ENCODE results near the gene ZIC1.

The ZIC1 gene

DNA sequence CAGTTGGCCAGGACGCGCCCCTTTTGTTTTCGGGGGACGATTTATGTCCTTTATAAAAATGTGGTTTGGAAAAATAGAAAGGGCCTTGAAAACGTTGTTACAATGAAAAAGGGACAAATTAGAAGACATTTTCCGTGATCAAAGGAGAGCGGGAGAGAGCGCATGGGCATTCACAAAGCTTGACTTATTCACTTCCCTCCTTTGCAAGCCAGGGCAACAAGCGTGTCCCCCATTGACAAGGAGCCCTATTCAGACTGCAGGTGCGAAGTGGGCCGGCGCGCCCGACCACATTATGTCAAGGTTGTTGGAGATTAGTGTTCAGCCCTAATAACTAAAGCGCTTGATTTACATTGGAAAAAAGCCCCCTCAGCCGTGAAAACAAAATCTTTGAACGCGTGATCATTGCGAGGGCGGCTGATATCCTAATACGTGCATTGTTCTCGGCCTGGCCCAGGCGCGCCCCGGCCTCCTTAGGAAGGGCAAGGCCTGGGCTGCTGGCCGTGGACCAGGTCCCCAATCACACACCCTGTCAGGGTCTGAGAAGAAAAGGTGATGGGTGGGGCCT lies 28.7 kb upstream of the ZIC1 start:
- DNase-seq (ENCODE audit: low read depth), result no peak

DNA sequence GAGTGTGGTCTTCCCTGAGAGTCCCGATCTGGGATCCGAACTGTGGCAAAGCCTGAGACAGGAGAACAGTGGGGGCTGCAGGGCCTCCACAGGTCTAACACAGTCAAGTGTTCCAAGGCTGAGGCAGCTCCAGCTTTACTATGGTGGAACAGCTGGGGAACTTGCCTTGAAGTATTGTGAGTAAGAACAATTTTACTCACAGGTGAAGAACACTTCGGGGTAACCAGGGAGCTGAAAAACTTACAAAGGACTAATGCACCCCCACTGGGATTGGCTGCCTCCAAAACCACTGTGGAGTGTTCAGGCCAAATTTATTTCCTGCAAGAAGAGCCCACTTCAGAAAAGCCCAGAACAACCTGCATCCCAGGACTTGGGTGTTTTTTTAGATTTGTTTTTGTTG lies 28.2 kb upstream of the ZIC1 start:
- no peak for DNase-seq (ENCODE audit: low read depth)

DNA sequence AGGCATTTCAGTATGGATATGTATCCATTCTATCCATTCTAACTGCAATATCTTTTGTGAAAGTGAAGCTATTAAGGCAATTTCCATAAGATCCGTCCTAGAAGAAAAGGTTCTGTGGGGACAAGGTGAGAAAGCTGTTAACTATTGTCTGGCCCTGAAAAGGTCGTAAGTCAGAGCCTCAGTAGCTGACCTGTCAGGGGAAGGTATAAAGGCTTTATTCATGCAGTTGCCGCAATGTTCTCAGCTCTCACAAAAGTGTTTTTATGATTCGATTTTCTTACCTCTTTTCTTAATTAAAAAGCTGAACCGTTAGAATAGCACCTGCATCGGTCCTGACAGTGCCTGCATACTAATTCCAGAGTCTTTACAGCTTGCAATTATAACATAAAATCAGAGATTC lies 27.6 kb upstream of the ZIC1 start:
- DNase-seq (ENCODE audit: low read depth), result no peak

DNA sequence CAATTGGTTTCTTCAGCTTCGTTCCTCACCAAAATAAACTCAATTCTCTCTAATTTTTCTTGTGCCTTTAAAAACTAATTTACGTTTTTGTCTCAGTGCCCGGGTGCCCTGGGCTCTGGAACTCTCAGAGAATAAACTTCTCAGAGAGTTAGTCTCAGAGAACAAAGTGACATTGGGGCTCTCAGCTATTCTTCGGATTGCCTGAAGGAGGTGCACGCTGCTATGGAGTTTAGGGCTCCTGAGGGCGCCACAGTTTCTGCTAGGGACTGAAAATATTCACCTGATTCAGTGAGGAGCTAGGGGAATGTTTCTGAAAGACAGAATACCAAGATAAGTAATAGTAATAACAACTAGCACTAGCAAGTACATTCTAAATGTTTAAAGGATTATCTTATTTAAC lies 25.5 kb upstream of the ZIC1 start:
- DNase-seq (ENCODE audit: low read depth), result no peak

DNA sequence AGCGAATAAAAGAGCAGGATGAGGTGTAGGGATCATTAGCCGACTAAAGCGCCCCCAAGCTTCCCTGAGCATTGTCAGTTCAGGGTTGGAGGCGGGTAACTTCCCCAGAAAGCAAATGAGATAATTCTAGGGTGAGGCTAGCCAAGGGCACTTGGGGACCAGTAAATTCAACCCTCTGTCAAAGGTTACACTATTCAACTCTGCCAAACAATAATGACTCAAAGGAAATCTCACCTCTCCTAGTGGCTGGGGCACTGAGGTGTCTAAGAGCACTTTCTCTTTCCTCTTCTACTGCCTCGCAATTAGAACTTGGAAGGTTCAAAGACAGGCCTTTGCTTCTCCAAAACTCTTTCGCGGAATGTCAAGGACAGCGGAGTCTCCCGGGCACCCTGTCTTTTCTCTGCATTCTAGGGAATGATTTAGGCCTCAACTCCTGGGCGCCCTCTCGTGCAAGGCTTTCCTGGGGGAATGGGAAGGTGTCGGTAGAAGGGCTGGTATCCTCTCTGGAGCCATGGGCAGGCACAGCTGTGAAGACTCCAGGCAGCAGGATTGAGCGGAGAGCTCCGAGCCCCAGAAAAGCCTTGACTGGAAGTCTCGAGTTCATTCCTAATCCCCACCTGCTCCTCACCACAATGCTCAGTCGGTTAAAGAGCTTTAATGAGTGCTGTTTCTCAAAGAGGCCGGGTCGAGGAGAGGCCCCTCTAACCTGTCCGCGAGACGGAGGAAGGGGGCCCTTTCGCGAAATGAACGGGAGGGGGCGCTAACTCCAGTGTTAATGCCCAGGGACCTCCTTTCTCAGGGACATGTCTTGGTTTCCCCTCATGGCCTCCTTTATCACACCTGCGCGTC lies 24.7 kb upstream of the ZIC1 start:
- no peak for DNase-seq (ENCODE audit: low read depth)

DNA sequence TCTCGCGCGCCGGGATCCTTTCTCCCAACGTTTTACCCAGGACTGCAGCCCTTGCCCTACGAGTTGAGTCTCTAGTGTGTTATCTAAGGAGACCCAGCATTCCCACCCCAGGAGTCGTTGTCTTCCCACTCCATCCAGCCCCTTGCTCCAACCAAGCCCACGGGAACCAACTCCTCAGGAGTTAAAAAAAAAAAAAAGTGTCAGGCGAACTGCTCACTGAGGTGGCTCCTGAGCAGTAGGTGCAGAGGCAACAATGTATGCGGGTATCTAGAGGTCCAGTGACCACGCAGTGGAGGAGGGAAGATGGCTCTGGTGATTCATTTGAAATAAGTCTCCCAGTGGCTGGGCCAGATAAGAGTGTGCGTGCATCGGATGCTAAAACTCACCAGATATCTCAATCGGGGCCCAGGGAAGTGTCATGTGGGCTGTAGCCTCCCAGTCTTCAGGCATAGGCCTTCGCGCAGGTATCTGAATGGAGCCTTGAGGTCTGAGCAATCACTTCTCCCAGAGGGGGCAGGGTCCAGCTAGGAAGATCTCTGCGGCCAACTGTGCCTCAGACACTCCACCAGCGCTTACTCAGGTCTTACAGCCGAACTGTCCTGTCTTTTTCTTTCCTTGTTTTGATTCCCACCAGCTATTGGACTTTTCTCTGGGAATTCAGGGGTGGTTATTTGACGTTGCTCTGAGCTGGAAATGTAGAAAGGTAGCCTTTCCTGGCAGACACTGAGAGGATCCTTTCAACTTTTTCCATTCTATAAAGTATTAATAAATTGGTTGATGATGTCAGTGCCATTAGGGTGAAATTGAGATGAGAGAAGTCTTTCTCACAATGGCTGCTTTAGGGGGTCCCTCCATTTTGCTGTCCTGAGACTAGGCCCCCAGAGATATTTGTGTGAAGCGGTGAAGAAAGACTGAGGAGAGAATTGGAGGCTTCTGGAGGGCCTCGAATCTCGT lies 23.8 kb upstream of the ZIC1 start:
- DNase-seq (ENCODE audit: low read depth), result no peak

DNA sequence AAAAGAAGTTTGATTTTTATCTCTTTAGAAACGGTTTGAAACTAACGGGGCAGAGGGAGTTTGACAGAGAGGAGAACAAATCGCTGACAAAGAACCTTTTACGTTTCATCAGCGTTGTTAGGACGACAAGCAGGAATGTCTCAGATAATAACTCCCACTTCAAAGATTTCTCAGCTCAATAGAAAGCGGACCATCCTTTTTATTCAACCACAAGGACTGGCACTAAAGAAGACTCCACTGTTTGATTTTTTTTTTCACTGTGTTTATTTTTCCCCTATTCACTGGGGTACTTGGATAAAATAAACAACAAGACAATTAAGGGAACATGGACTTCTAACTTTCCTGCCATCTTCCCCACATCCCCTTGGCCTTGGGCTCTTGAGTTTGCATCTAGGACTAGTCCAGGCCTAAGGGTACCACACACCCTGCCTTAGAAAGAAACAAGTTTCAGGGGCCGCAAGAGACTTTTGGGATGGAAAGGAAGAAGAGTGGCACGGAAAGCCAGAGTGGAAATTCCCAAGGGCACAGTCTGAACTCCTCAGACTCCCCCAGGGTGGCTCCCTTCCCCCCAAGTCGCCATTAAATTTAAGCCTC lies 21.8 kb upstream of the ZIC1 start:
- DNase-seq (ENCODE audit: low read depth), result no peak

DNA sequence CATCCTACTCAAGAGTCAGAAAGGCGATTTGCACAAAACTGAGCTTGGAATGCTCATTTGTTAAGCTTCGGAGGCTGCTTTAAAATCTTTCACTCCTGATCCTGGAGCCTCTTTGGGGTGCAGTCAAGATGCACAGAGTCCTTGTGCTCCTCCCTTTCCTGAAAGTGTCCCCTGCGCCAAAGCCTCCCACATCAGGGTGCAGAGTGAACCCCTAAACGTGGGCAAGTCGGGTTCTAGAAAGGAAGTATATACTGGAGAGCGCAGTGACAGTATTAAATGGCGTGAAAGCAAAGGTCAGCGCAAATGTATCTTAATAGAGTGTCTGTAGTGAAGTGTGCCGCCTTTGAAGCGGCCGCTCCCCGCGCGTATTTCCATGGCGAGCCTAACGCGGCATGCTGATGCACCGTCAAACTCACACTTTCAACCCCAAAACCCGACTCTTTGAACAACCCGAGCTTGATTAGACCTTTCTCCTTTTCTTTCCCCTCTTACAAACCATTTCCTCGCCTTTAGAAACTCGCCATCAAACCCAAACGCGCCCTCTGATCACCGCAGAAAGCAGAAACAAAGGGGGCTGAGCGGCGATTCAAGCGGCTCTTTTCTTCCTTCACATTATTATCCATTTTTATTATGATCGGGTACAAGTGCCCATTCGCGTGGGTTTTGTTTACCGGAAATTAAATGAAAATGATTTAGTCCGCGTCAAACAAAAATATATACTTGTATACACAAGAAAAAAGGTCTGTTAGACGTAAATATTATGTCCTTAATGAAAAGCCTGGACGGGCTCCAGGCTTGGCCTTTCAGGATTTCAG lies 21.1 kb upstream of the ZIC1 start:
- DNase-seq (ENCODE audit: low read depth), result no peak

DNA sequence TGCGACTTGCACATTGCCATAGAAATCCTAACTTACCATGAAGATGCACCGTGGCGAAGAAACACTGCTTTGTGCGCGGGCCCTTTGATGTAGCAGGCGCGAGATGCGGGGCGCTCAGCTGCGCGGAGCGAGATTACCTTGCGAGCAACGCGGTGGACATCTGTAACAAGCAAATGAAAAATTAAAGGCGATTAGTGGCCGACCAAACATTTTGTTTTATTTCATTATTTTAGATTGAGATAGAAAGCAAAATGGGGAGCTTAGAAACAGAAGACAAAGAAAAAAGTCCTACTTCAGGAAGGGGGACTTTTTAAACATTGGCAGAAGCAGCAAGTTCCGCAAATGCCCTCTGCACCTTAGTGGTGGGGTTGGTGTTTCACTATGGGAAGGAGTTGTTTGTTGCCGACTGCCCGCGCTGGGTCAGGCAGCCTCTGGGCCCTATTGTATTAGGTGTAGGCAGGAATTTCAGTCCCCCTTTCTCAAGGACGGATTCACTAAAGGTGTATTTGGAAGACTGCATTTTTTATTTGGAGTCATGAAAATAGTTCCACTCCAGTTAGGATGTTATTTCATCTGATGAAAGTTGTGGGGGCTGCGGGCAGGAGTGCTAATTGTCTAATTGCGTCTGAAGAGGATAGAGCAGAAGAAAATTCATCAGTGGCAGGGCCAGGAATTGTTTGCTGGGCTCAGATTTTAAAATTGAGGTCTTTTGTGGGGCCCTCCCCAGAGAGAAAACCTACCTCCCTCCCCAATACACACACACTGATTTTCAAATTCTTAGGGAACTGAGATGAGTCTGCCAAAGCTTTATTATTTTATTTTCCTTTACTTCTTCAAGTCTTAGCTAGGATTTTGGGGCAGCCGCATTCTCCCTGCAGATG lies 20.2 kb upstream of the ZIC1 start:
- no peak for DNase-seq (ENCODE audit: low read depth)

DNA sequence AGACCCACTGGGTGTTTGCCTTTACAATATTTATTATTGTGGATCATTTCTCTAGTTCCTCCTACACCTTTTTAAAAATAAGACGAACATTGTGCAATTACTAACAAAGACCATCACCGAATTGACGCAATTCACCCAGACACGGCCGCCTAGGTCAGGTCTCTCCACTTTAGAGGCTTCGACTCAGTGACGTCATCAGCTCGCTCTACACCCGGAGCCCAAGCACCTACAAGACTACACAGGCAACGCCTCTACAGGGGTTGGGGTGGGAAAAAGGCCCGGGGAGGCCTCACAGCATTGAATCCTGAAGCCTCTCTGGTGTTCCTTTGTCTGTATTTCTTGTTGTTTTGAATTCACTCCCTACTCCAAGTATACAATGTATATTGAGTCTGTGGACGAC lies 19.4 kb upstream of the ZIC1 start:
- no peak for DNase-seq (ENCODE audit: low read depth)

DNA sequence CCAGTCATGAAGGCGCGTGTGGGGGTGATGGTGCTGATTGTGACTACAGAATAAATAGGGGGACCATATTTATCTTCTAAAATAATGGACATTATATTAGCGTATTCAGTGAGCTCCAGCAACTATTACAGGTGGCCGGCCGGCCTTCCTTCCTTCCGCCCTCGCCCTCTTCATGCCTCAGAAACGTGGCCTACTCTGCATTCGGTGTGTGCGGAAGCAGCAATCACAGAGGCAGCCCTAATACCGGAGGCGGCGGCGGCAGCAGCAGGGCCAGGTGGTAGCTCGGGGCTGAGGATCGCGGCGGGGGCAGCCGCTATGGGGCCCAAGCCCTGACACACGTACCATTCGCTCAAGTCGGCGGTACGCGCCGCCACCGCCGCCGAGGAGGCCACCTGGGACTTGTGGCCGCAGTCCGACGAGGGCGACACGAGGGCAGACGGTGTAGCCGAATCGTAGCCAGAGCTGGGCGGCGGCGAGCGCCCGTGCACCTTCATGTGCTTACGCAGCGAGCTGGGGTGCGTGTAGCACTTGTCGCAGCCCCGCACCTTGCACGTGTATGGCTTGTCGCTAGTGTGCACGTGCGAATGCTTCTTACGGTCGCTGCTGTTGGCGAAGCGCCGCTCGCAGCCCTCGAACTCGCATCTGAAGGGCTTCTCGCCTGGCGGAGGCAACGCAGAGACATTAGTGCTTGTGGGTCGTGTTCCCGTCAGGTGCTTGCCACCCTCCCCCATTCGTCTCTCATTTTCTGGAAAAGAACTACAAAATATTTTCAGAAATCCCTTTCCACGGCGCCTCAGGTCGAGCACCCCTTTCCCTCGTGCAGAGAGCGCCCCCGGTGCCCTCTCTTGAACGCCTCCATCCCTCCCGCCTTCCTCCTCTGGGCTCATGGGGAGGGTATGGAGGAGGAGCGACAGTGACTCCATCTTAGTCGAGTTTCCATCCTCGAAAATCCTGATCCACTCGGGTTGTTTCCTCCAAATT lies 18.3 kb upstream of the ZIC1 start:
- no peak for DNase-seq (ENCODE audit: low read depth)

DNA sequence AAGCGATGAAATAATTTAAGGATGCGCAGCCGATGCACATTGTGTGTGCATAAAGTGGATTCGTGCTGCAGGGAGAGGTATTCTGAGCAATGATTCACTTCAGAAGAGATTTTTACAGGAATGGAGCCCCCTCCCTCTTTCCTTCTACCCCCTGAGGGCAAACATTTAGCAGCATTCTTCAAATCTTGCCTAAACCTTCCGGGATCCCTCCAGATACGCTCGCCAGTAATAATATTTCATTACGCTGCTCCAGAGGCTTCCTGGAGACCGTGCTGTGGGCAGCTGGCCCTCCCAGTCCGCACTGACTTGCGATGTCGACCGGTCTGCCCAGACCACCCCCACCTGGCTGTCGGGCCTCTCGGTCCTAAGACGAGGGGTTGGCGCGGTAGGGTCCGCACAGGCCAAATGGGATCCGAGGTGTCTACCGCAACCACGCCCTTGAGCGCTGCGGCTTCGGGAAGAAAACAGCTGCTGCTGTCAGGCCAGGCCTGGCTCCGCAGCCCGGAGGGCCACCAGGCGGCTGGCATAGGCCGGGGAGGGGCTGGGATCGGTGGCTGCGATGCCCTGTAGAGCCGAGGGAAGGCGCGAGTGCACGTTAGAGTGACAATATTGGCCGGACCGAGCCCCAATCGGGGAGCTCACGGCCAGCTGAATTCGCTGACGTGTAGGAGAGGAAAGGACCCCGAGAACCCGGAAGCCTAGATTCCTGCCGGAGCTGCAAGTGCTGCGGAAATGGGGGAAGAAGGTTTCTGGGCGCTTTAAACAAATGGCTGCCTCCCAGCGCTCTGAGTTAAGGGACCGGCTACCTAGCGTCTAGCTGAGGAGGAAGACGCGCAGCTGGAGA lies 17.2 kb upstream of the ZIC1 start:
- peak; percentile 93 for DNase-seq (ENCODE audit: low read depth)

DNA sequence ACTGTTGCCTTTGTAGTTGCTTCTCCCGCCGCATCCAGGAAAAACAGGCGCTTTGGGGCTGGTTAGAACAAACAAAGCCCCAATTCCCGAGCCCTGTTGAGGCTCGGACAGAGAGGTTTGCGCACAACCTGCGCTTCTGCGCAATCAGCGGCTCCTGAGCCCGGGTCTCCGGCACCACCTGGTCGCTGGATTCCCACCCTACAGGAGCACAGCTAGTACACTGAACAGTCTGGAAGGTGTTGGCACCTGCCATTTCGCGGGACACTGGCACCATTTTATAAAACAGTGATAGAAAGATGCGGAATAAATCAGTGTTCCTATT lies 16.6 kb upstream of the ZIC1 start:
- DNase-seq (ENCODE audit: low read depth), result no peak

DNA sequence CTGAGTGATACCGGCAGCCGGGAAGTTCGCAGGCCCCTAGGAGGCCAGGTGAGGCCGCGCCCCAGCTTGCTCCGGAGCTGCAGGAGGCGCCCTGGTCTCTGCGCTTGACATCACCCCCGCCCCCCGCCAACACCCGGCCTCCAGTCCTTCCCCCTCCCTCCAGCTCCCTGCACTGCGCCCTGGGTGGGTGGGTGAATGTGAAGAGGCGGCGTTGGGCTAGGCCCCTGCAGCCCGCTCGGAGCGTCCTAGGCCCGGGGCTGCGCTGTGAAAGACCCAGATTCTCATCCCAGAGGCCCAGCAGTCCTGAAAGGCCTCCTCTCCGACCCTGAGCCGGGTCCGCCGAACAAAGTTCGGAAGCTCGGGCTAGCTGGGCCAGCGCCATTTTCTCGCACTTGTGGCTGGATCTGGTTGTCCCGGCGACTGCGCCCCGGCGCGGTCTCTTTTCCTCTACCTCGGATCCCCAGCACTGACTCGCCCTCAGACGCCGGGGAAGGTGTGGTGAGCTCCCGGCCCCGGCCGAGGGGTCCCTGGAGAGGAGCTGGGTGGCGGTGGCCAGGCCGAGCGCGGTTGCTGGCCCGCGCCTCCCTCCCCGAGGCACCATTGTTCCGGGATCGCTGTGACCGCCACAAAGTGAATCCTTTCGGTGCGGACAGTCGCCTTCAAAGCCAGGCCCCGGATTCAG lies 15.8 kb upstream of the ZIC1 start:
- peak; percentile 72 for DNase-seq (ENCODE audit: low read depth)

DNA sequence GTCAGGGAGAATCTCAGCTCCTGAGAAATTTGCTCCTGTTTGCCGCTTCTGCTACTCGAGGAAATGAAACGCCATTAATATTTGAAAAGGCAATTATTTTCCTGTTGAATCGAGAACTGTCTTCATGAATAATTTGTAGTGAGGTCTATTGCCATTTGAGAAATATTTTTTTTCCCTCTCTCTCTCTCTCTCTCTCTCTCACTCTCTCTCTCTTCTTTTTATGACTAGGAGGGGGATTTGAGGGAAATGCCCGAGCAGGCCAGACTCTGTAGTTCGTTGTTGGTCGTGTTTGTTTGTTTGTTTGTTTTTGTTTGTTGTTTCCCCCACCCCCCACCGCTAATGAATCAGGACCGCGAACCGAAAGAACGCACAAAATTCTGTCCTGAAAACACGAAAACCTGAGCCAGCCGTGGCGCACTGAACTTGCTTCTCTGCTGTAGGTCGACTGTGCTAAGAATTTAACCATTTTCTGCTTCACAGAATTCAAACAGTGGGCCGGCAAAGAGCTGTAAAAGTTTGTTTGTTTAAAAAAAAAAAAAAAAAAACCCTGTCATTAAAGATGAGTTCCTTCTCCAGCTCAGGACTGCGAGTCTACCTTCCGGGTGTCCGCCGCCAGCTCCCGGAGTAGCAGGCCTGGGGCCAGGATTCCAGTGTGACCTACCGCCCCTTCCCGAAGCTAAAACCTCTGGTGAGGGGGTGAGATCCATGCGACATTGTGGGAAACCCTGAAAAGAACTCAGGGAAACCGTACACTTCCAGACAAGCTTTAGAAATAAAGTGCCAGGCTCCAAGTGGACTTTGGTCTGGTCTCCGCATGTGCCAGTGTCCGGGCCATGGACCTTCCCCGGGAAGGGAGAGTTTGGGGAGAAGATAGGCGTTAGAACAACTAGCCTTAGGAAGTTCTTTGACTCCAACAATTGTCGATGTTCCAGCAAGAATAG lies 15.0 kb upstream of the ZIC1 start:
- peak; percentile 57 for DNase-seq (ENCODE audit: low read depth)

DNA sequence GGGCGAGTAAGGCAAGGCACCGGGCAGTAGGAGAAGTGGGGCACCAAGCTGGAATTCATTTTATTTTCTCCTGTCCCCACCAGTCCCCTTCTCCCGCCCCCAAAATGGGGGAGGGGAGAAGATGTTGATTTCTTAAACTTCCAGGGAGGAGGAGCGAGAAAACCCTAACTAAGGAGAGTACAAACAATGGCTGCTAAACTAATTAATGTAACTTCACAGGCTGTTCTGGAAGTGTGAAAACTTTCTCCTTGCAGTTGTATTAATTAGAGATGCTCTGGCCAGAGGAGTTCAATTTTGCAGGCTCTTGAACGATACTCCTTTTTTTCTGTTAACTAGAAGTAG lies 14.3 kb upstream of the ZIC1 start:
- no peak for DNase-seq (ENCODE audit: low read depth)
